Stomach (tissue), 9 donors: ENCODE data around the gene SHOC2. TPM values are rescaled to one million over a fixed set of nuclear protein-coding genes. Genes with fewer than 3 reads are reported as not detected.

Source experiments
- DNase-seq, 2 donors: peaks; one replicate each; pipeline versions ENCODE4 v3.0.0 to v3.0.0-alpha.2; 2013 to 2019
- H3K27ac ChIP-seq, 5 donors: fragments of 200-600 bp in 4 of 5; sonication (generic) in 4 of 5; one replicate each; pipeline ENCODE4 v1.5.1; 2013 to 2019; ENCODE audit warnings: mild to moderate bottlenecking in 1 of 5, moderate library complexity in 1 of 5
- H3K27me3 ChIP-seq, 3 donors: fragments of 200-600 bp; sonication (generic); one replicate each; pipeline ENCODE4 v1.5.1; 2017 to 2019; ENCODE audit warnings: mixed run types in 1 of 3
- H3K36me3 ChIP-seq, 4 donors: fragments of 200-600 bp; sonication (generic); 1 replicate in 3 of 4; 2 replicates in 1 of 4; pipeline ENCODE4 v1.5.1; 2016 to 2019
- H3K4me1 ChIP-seq, 4 donors: fragments of 200-600 bp; sonication (generic); one replicate each; pipeline ENCODE4 v1.5.1; 2016 to 2019
- H3K4me3 ChIP-seq, 4 donors: fragments of 200-600 bp; sonication (generic) in 3 of 4; one replicate each; pipeline ENCODE4 v1.5.1; 2016 to 2019; ENCODE audit warnings: mild to moderate bottlenecking in 1 of 4
- H3K9me3 ChIP-seq, 4 donors: fragments of 200-600 bp; sonication (generic); one replicate each; pipeline ENCODE4 v1.5.1; 2016 to 2019
- EP300 ChIP-seq: sonication (generic); formaldehyde crosslinking; IDR thresholded peaks from one replicate; pipeline ENCODE4 v1.6.1; 2017; ENCODE audit warnings: antibody characterized with exemption
- POLR2A ChIP-seq, 4 donors: fragments of 450-650 bp; IDR thresholded peaks; one replicate each; pipeline ENCODE4 v1.6.1; 2016; ENCODE audit warnings: antibody characterized with exemption in 4 of 4, control low read depth in 2 of 4, mild to moderate bottlenecking in 1 of 4, moderate library complexity in 1 of 4
- POLR2AphosphoS5 ChIP-seq, 3 donors: sonication (generic); formaldehyde crosslinking; IDR thresholded peaks; one replicate each; pipeline ENCODE4 v1.6.1; 2016; ENCODE audit warnings: antibody characterized with exemption in 3 of 3
- WGBS, 5 donors: extraction: QIAGEN DNeasy Blood & Tissue Kit in 3 of 5; methylation state at CpG; one replicate each; pipeline versions ENCODE4 v1.1.5 to v1.1.7; 2013 to 2018; 5-methylcytosine and 5-hydroxymethylcytosine counted together
- intact Hi-C: fragments of 100-400 bp; cut with DNase I; formaldehyde crosslinking; loops from one replicate; pipeline ENCODE4 v1.15.1; 2023; ENCODE audit warnings: low total_unique reads
- polyA plus RNA-seq, 3 donors: library from polyadenylated mRNA; stranded (reverse); fragments of 200-250 nt; gene quantifications; one replicate each; pipeline ENCODE4 v1.2.3, GENCODE V29; 2013
- total RNA-seq, 5 donors: library from RNA; depleted of rRNA; stranded (reverse); fragments of >200 nt; gene quantifications; one replicate each; pipeline versions ENCODE4 v1.1.0 to v1.2.3, GENCODE V29; 2014 to 2016
- TF ChIP-seq, protein P1 (sequence below), 7 experiments: fragments of 450-650 bp in 4 of 7; fragments of 200-600 bp in 3 of 7; sonication (generic) in 3 of 7; IDR thresholded peaks; one replicate each; pipeline ENCODE4 v1.5.1; 2016 to 2019; ENCODE audit warnings: antibody characterized with exemption in 7 of 7, control low read depth in 2 of 7, mild to moderate bottlenecking in 1 of 7
- donor health status: healthy with polysubstance abuse.
- donor health status: Bipolar disorder and iron deficiency.
- donor health status: healthy.

SHOC2 gene
- total and polyA plus RNA-seq, 8 donors = 13.2 to 550 (median 37.6) TPM

DNA sequence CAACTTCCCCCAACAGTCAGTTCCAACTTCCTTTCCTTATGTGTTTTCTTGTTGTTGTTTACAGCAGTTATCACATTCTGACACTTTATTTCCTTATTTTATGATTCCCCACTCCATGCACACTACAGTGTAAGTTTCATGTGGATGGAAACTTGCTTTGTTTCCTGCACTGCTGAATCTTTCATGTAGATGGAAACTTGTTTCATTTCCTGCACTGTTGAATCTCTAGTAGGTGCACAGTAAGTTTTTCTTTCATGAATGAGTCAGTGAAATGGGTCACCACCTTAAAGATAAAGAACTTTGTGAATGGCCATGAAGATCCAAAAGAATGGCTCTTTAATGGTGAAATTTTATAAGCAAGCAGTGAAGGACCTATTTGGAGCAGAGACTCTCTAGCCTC is 61.4 kb downstream of the SHOC2 start:
- no peaks in the 10 kb centered on the region for H3K36me3 ChIP-seq
- intact Hi-C loops = no loop called here
- no peak for DNase-seq
- peaks cover 4 to 40% (median 23%) of the 10 kb centered on the region in 4 donors for H3K4me1 ChIP-seq
- H3K27ac ChIP-seq = no peak overlapping the region
- no peaks in the 10 kb centered on the region for H3K27me3 ChIP-seq
- H3K4me3 ChIP-seq = no peak overlapping the region
- H3K9me3 ChIP-seq = no peaks in the 10 kb centered on the region
- TF ChIP-seq, protein P1, sequence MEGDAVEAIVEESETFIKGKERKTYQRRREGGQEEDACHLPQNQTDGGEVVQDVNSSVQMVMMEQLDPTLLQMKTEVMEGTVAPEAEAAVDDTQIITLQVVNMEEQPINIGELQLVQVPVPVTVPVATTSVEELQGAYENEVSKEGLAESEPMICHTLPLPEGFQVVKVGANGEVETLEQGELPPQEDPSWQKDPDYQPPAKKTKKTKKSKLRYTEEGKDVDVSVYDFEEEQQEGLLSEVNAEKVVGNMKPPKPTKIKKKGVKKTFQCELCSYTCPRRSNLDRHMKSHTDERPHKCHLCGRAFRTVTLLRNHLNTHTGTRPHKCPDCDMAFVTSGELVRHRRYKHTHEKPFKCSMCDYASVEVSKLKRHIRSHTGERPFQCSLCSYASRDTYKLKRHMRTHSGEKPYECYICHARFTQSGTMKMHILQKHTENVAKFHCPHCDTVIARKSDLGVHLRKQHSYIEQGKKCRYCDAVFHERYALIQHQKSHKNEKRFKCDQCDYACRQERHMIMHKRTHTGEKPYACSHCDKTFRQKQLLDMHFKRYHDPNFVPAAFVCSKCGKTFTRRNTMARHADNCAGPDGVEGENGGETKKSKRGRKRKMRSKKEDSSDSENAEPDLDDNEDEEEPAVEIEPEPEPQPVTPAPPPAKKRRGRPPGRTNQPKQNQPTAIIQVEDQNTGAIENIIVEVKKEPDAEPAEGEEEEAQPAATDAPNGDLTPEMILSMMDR (IDR thresholded peaks at IDR 0.05) = no peak
- no peak for TF ChIP-seq POLR2A (IDR thresholded peaks at IDR 0.05)
- no peak for TF ChIP-seq POLR2AphosphoS5 (IDR thresholded peaks at IDR 0.05)
- no peak for TF ChIP-seq EP300

DNA sequence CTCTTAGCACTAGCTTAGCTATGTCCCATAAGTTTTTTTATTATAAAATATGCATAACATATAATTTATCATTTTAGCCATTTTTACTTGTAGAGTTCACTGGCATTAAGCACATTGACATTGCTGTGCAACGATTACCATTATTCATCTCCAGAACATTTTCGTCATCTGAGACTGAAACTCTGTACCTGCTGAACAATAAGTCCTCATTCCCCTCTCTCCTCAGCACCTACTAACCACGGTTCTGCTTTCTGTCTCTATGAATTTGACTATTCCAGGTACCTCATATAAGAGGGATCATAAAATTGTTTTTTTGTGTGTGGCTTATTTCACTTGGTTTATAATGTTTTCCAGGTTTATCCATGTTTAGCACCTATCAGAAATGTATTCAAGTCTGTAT is 64.1 kb downstream of the SHOC2 start:
- H3K4me3 ChIP-seq = no peak overlapping the region
- 86 to 98% (median 93%) methylated on average over 3 of the region's 3 CpGs for WGBS, 5 donors
- no peaks in the 10 kb centered on the region for H3K9me3 ChIP-seq
- TF ChIP-seq POLR2AphosphoS5 (IDR thresholded peaks at IDR 0.05) (no peak), EP300 (no peak), POLR2A (IDR thresholded peaks at IDR 0.05) (no peak)
- TF ChIP-seq, protein P1 (IDR thresholded peaks at IDR 0.05) = no peak
- H3K27me3 ChIP-seq = no peaks in the 10 kb centered on the region
- peaks cover 0 to 35% (median 14%) of the 10 kb centered on the region in 4 donors for H3K4me1 ChIP-seq
- H3K36me3 ChIP-seq = peaks cover 0 to 5% (median 2%) of the 10 kb centered on the region in 4 donors
- intact Hi-C loops = no loop called here
- DNase-seq = no peak
- H3K27ac ChIP-seq = no peak overlapping the region

DNA sequence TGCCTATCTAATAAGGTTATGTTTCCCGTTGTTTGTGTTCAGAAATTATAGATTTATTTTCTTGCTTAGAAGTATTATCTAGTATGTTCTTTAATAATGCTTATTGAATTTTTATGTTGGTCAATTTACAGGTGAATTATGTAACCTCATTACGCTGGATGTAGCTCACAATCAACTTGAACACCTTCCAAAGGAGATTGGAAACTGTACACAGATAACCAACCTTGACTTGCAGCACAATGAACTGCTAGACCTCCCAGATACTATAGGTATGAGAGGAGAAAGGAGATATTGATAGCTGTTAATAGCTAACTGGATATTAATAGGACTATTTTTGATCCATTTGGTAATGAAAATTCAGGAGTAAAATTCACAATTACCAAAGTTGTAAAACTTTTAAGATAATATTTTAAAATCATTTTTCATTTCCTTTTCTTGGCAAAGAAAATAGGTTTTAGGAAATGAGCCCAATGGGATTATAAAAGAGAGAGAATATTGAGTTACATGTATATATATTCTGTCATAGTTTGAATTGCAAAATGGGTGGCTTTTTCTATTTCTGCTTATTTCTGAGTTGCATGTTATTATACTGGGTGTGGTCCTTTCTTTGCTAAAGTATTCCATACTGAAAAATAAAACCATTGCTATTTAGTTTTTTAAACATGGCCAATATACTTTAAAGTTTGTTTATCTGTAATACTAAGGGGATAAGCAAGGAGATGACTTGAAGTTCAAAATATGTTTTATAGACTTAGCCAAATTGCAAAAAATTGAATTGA is 66.3 kb downstream of the SHOC2 start:
- H3K4me3 ChIP-seq = no peak overlapping the region
- no peak for DNase-seq
- H3K27me3 ChIP-seq = no peaks in the 10 kb centered on the region
- no peak overlapping the region for H3K27ac ChIP-seq
- intact Hi-C loops = no loop called here
- peaks cover 0 to 30% (median 11%) of the 10 kb centered on the region in 4 donors for H3K4me1 ChIP-seq
- no peak for TF ChIP-seq POLR2A (IDR thresholded peaks at IDR 0.05)
- TF ChIP-seq, protein P1 (IDR thresholded peaks at IDR 0.05) = no peak
- no peak for TF ChIP-seq EP300
- TF ChIP-seq POLR2AphosphoS5 (IDR thresholded peaks at IDR 0.05) = no peak
- WGBS, 5 donors = 27 to 62% (median 45%) methylated on average over 2 of the region's 2 CpGs
- peaks cover 0 to 5% (median 2%) of the 10 kb centered on the region in 4 donors for H3K36me3 ChIP-seq
- H3K9me3 ChIP-seq = no peaks in the 10 kb centered on the region

DNA sequence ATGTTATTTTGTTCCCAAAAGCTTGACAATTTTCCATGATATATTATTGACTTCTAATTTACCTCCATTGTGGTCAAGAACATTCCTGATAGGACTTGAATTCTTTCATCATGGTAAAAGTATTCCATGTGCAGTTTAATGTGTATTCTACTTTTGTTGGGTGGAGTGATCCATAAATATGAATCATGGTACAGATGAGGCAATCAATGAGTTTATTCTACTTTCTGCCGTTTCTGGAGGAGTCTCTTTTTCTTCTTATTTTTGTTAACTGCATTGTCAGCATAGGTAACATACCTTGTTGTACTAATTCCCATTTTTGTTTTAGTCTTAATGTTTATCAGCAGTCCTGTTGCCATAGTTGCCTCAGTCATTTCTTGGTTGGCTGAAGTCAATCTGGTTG is 69.6 kb downstream of the SHOC2 start:
- Histone ChIP-seq H3K4me1 (peaks cover 0 to 43% (median 20%) of the 10 kb centered on the region in 4 donors), H3K9me3 (no peaks in the 10 kb centered on the region), H3K4me3 (no peak overlapping the region), H3K36me3 (peaks cover 0 to 5% (median 2%) of the 10 kb centered on the region in 4 donors), H3K27ac (no peak overlapping the region), H3K27me3 (no peaks in the 10 kb centered on the region)
- DNase-seq = no peak
- WGBS, 5 donors = 88 to 96% (median 94%) methylated on average over 1 of the region's 1 CpG
- intact Hi-C loops = no loop called here
- TF ChIP-seq EP300 = no peak
- TF ChIP-seq, protein P1 (IDR thresholded peaks at IDR 0.05) = no peak
- TF ChIP-seq POLR2A (IDR thresholded peaks at IDR 0.05) = no peak
- TF ChIP-seq POLR2AphosphoS5 (IDR thresholded peaks at IDR 0.05) = no peak
